H1 (cell line): ENCODE data around the gene SRGAP2. TPM values are rescaled to one million over a fixed set of nuclear protein-coding genes. Genes with fewer than 3 reads are reported as not detected.
"Not testable (repeated sequence)": the region's sequence is repeated elsewhere in the genome, so short reads cannot be mapped to it uniquely, and the experiment has no call there.

Experiments used
- CTCF ChIA-PET: fragments of 300-600 bp; sonication (Branson Sonifier 250); formaldehyde crosslinking; loops from one replicate; lab custom pipeline; 2021; ENCODE audit not compliant: partially characterized antibody; lab: Charles Lee
- POLR2A ChIA-PET: fragments of 300-600 bp; sonication (Branson Sonifier 250); formaldehyde crosslinking; loops from one replicate; lab custom pipeline; 2021; ENCODE audit warnings: inconsistent platforms; ENCODE audit not compliant: partially characterized antibody; lab: Charles Lee
- DNase-seq, 2 experiments: peaks; one replicate each; pipeline versions ENCODE4 v3.0.0 to v3.0.0-alpha.2; 2010 to 2022; ENCODE audit warnings: low spot score in 2 of 2, low read depth in 1 of 2, mixed read lengths in 1 of 2
- FAIRE-seq: peaks from 2 replicates; lab custom pipeline; 2011; peaks lifted over from hg19 to GRCh38; lab: Jason Lieb, UNC
- H2AFZ ChIP-seq: 2 replicates; pipeline ENCODE4 v1.8.1; 2012; ENCODE audit warnings: low read length, inconsistent platforms
- H2AK5ac ChIP-seq: 2 replicates; pipeline ENCODE4 v1.6.1; 2013; ENCODE audit warnings: low read depth, low read length
- H2BK120ac ChIP-seq: replicated peaks from 2 replicates; pipeline ENCODE3; 2013; ENCODE audit warnings: low read depth, low read length, inconsistent platforms
- H2BK12ac ChIP-seq: 2 replicates; pipeline ENCODE4 v1.6.1; 2013; ENCODE audit warnings: low read depth, low read length
- H2BK15ac ChIP-seq: 2 replicates; pipeline ENCODE4 v1.6.1; 2013; ENCODE audit warnings: low read length
- H2BK20ac ChIP-seq: 2 replicates; pipeline ENCODE4 v1.6.1; 2013; ENCODE audit warnings: low read length
- H2BK5ac ChIP-seq: 2 replicates; pipeline ENCODE4 v1.6.1; 2013; ENCODE audit warnings: low read depth, low read length
- H3K14ac ChIP-seq: 2 replicates; pipeline ENCODE4 v1.6.1; 2013; ENCODE audit warnings: inconsistent platforms; ENCODE audit not compliant: insufficient read length
- H3K18ac ChIP-seq: 2 replicates; pipeline ENCODE4 v1.6.1; 2013; ENCODE audit warnings: low read length; ENCODE audit errors: extremely low read depth
- H3K23ac ChIP-seq: 2 replicates; pipeline ENCODE4 v1.6.1; 2013; ENCODE audit warnings: inconsistent platforms; ENCODE audit not compliant: insufficient read length
- H3K23me2 ChIP-seq: 2 replicates; pipeline ENCODE4 v1.6.1; 2013; ENCODE audit warnings: low read depth, low read length
- H3K27ac ChIP-seq: 2 replicates; pipeline ENCODE4 v1.6.1; 2011; ENCODE audit warnings: low read depth, low read length, inconsistent platforms
- H3K27me3 ChIP-seq, 4 experiments: replicated peaks in 1 of 4; 1 replicate in 1 of 4; 2 replicates in 3 of 4; pipeline versions ENCODE4 v1.6.1 to v1.8.1; 2011 to 2013; ENCODE audit warnings: low read length in 3 of 4, mild to moderate bottlenecking in 3 of 4, inconsistent platforms in 2 of 4, mixed read lengths in 2 of 4, moderate library complexity in 1 of 4; ENCODE audit not compliant: control insufficient read depth in 3 of 4, insufficient read depth in 3 of 4; ENCODE audit errors: extremely low read depth in 1 of 4
- H3K36me3 ChIP-seq, 4 experiments: 2 replicates each; pipeline versions ENCODE4 v1.6.1 to v1.8.1; 2011 to 2013; ENCODE audit warnings: mild to moderate bottlenecking in 4 of 4, low read length in 3 of 4, moderate library complexity in 2 of 4, control low read depth in 1 of 4, inconsistent platforms in 1 of 4; ENCODE audit not compliant: insufficient read depth in 4 of 4, control insufficient read depth in 2 of 4
- H3K4ac ChIP-seq: replicated peaks from 2 replicates; pipeline ENCODE3; 2013; ENCODE audit warnings: low read length, low read depth, mixed read lengths, inconsistent platforms; ENCODE audit not compliant: insufficient read length
- H3K4me1 ChIP-seq, 4 experiments: replicated peaks in 1 of 4; 1 replicate in 1 of 4; 2 replicates in 3 of 4; pipeline versions ENCODE4 v1.6.1 to v1.8.1; 2011 to 2013; ENCODE audit warnings: low read length in 3 of 4, inconsistent platforms in 2 of 4, mixed read lengths in 1 of 4; ENCODE audit not compliant: insufficient read depth in 4 of 4, control insufficient read depth in 3 of 4
- H3K4me2 ChIP-seq, 2 experiments: 2 replicates each; pipeline versions ENCODE4 v1.6.1 to v1.8.1; 2011 to 2013; ENCODE audit warnings: low read depth in 2 of 2, low read length in 2 of 2, control low read depth in 1 of 2, inconsistent platforms in 1 of 2, mild to moderate bottlenecking in 1 of 2; ENCODE audit not compliant: insufficient read depth in 1 of 2
- H3K4me3 ChIP-seq, 4 experiments: fragments of 200-600, 300-600 bp in 1 of 4; sonication (generic), shearing (Covaris generic), sonication (Bioruptor Twin) in 1 of 4; 2 replicates each; pipeline versions ENCODE4 v1.5.1 to v1.8.1; 2011 to 2016; ENCODE audit warnings: low read length in 4 of 4, low read depth in 3 of 4, control low read depth in 2 of 4, inconsistent platforms in 2 of 4, mild to moderate bottlenecking in 2 of 4, mixed read lengths in 1 of 4, moderate library complexity in 1 of 4; ENCODE audit not compliant: insufficient read depth in 2 of 4; ENCODE audit errors: extremely low read depth in 1 of 4
- H3K56ac ChIP-seq: replicated peaks from 2 replicates; pipeline ENCODE3; 2013; ENCODE audit warnings: low read depth, mild to moderate bottlenecking, mixed read lengths, low read length, inconsistent platforms; ENCODE audit not compliant: insufficient read length
- H3K79me1 ChIP-seq: 2 replicates; pipeline ENCODE4 v1.6.1; 2013; ENCODE audit warnings: low read depth, low read length, control low read depth
- H3K79me2 ChIP-seq, 2 experiments: 2 replicates each; pipeline versions ENCODE4 v1.6.1 to v1.8.1; 2012 to 2013; ENCODE audit warnings: low read length in 2 of 2, mild to moderate bottlenecking in 2 of 2, inconsistent platforms in 1 of 2; ENCODE audit not compliant: insufficient read depth in 2 of 2, control insufficient read depth in 1 of 2
- H3K9ac ChIP-seq, 4 experiments: replicated peaks in 1 of 4; 1 replicate in 1 of 4; 2 replicates in 3 of 4; pipeline versions ENCODE4 v1.6.1 to v1.8.1; 2011 to 2013; ENCODE audit warnings: low read depth in 3 of 4, low read length in 3 of 4, control low read depth in 2 of 4, mild to moderate bottlenecking in 2 of 4, moderate library complexity in 2 of 4, inconsistent platforms in 1 of 4; ENCODE audit errors: extremely low read depth in 1 of 4
- H3K9me3 ChIP-seq, 2 experiments: 2 replicates each; pipeline versions ENCODE4 v1.6.1 to v1.8.1; 2012 to 2013; ENCODE audit warnings: mild to moderate bottlenecking in 2 of 2, moderate library complexity in 2 of 2, control low read depth in 1 of 2, inconsistent platforms in 1 of 2, low read depth in 1 of 2, low read length in 1 of 2, mixed read lengths in 1 of 2; ENCODE audit not compliant: insufficient read depth in 2 of 2
- H4K20me1 ChIP-seq, 2 experiments: replicated peaks in 1 of 2; 2 replicates each; pipeline versions ENCODE3 to v1.8.1; 2011 to 2013; ENCODE audit warnings: inconsistent platforms in 2 of 2, low read length in 2 of 2, mild to moderate bottlenecking in 1 of 2; ENCODE audit not compliant: insufficient read depth in 2 of 2, control insufficient read depth in 1 of 2
- H4K5ac ChIP-seq: 2 replicates; pipeline ENCODE4 v1.6.1; 2013; ENCODE audit warnings: low read length, low read depth, mixed read lengths, inconsistent platforms; ENCODE audit not compliant: insufficient read length
- H4K8ac ChIP-seq: 2 replicates; pipeline ENCODE4 v1.8.0; 2013; ENCODE audit warnings: mild to moderate bottlenecking, moderate library complexity, low read length, inconsistent platforms; ENCODE audit not compliant: insufficient read depth; ENCODE audit errors: extremely low read depth
- H4K91ac ChIP-seq: replicated peaks from 2 replicates; pipeline ENCODE3; 2013; ENCODE audit warnings: low read length, mixed read lengths, inconsistent platforms; ENCODE audit not compliant: insufficient read length
- WGBS, 2 experiments: shearing (Covaris generic) in 1 of 2; methylation state at CpG; one replicate each; pipeline versions ENCODE4 v1.1.6 to v1.1.7; 2013 to 2015; ENCODE audit warnings: low lambda C conversion rate in 2 of 2, mixed read lengths in 2 of 2, inconsistent platforms in 1 of 2, low coverage in 1 of 2, missing lambda C conversion rate in 1 of 2; ENCODE audit not compliant: insufficient replicate concordance in 2 of 2, insufficient coverage in 1 of 2, insufficient read length in 1 of 2; ENCODE audit errors: extremely low coverage in 1 of 2, missing lambda C conversion rate in 1 of 2; 5-methylcytosine and 5-hydroxymethylcytosine counted together
- polyA plus RNA-seq, 7 experiments: library from polyadenylated mRNA; depleted of rRNA in 3 of 7; stranded (reverse) in 5 of 7; unstranded in 2 of 7; fragments of >200 nt in 5 of 7; fragments of 200-250 nt in 2 of 7; gene quantifications; 1 replicate in 5 of 7; 2 replicates in 1 of 7; 4 replicates in 1 of 7; pipeline versions ENCODE4 v1.2.1 to v1.2.3, GENCODE V29; 2011 to 2013; ENCODE audit warnings: missing spikeins in 2 of 7, mixed read lengths in 2 of 7
- total RNA-seq: library from RNA; stranded (reverse); fragmentation: NEBNext Ultra II Directional; extraction: Animal tissue kit (Norgen Biotek cat#: 25700); gene quantifications from 2 replicates; pipeline ENCODE4 v1.2.1, GENCODE V29; 2021

SRGAP2 gene
- total and polyA plus RNA-seq, 2 of the 8 experiments (the other 6 are each of a cell fraction or from before 2014, with no cell fraction given) = 10.8 to 54.0 TPM

DNA sequence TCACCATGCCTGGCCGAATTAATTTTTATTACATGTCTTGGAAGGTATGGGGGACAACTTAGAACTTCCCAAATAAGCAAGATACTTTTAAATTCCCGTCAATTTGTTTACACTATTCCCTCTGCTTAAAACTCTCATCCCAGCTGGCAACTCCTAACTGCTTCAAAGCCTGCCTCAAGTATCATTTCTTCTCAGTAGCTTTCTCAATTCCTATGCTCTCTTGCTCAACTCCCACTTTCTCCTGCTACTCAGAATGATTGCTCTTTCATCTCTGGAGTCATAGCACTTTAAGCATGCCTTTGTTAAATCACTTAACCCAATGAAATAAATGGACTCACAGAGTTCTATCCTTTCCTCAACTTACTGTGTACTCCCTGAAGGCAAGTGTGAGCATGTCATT is 19.6 kb upstream of the SRGAP2 start:
- H3K23me2 ChIP-seq, H3K9me3 ChIP-seq, H3K23ac ChIP-seq, H2BK5ac ChIP-seq, H4K91ac ChIP-seq, H3K18ac ChIP-seq, H2BK120ac ChIP-seq, H2AFZ ChIP-seq, H3K79me2 ChIP-seq, H2BK20ac ChIP-seq, FAIRE-seq, H3K14ac ChIP-seq, H4K20me1 ChIP-seq, H2BK15ac ChIP-seq, H2AK5ac ChIP-seq, H4K5ac ChIP-seq, POLR2A ChIA-PET, H4K8ac ChIP-seq, H3K56ac ChIP-seq, H3K36me3 ChIP-seq, H3K9ac ChIP-seq, H3K27ac ChIP-seq, DNase-seq, H3K4ac ChIP-seq, H3K4me2 ChIP-seq, H3K79me1 ChIP-seq, H3K4me3 ChIP-seq, H3K4me1 ChIP-seq, H3K27me3 ChIP-seq, H2BK12ac ChIP-seq: not testable (repeated sequence)
- WGBS, 2 experiments = no CpG with 5 or more reads among the region's 2 CpGs
- CTCF ChIA-PET = interaction anchor here (0.7 kb wide), 1 partner anchor 296 kb away, joined by 3 read pairs; no protein-coding TSS in a partner anchor

DNA sequence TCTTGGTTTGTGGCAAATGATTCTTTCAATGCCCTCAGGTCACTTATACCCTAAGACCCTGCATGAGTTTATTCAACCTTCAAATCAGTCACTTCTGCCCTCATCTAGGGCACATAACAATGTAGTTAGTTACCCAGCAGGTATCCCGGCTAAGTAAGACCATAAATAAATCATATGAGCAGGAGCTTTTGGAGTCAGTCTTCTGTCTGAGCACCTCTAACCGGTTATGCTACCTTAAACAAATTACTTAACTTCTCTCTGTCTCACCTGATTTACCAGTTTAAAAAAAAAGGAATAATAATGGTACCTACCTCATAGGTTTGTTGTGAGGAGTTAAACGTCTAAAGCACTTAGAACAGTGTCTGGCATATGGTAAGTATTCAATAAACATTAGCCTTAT is 17.6 kb upstream of the SRGAP2 start:
- H3K14ac ChIP-seq, H3K79me2 ChIP-seq, H4K91ac ChIP-seq, H3K9ac ChIP-seq, H2BK5ac ChIP-seq, H3K79me1 ChIP-seq, H2AFZ ChIP-seq, FAIRE-seq, H2BK20ac ChIP-seq, H2BK15ac ChIP-seq, H3K18ac ChIP-seq, H3K4me2 ChIP-seq, H4K8ac ChIP-seq, POLR2A ChIA-PET, H4K5ac ChIP-seq, H3K27ac ChIP-seq, H2AK5ac ChIP-seq, H3K36me3 ChIP-seq, H3K27me3 ChIP-seq, H3K23me2 ChIP-seq, H3K9me3 ChIP-seq, H4K20me1 ChIP-seq, H3K4ac ChIP-seq, CTCF ChIA-PET, H2BK120ac ChIP-seq, H3K56ac ChIP-seq, H2BK12ac ChIP-seq, DNase-seq, H3K23ac ChIP-seq, H3K4me3 ChIP-seq, H3K4me1 ChIP-seq: not testable (repeated sequence)
- WGBS, 2 experiments = no CpG with 5 or more reads among the region's 3 CpGs
